Measurements from ENCODE around the gene RGCC. TPM values are rescaled to one million over a fixed set of nuclear protein-coding genes. Genes with fewer than 3 reads are reported as not detected.

The RGCC gene
- total RNA-seq, 1 donor from 2014 or later: 0.77 TPM

- H3K9me3 Mint-ChIP-seq (ENCODE audit: unreplicated experiment): no peaks in the 10 kb centered on the region
- H3K27me3 Mint-ChIP-seq (ENCODE audit: unreplicated experiment): peaks cover 11% of the 10 kb centered on the region
- no peak for DNase-seq (ENCODE audit: low spot score)
- no peaks in the 10 kb centered on the region for H3K4me1 Mint-ChIP-seq (ENCODE audit: unreplicated experiment)
- no peaks in the 10 kb centered on the region for H3K36me3 Mint-ChIP-seq (ENCODE audit: low read depth, unreplicated experiment)
- H3K4me3 Mint-ChIP-seq (ENCODE audit: unreplicated experiment): no peak overlapping the region
- no peak overlapping the region for H3K27ac Mint-ChIP-seq (ENCODE audit: unreplicated experiment)
- no peak for TF ChIP-seq CTCF (IDR thresholded peaks at IDR 0.05; ENCODE audit: unreplicated experiment)
Measured at GRCh38 chr13:41452462-41452861, 4.9 kb upstream of the RGCC start.

DNA sequence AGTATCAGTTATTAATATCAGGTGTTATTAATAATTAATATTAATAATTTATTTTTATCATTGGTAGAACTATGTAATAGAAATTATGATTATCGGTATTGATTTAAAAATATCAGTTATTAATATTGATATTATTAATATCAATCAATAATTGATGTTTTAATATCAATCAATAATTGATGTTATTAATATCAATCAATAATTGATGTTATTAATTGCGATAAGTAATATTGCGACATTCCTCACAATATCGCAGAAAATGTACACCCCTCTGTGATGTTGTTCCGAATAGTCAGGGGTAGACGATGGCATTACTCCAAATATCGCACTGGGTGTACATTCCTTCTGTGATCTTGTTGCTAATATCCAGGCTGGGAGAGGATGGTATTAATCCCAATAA is 3.7 kb upstream of the RGCC start:
- no peaks in the 10 kb centered on the region for H3K9me3 Mint-ChIP-seq (ENCODE audit: unreplicated experiment)
- no peak overlapping the region for H3K27ac Mint-ChIP-seq (ENCODE audit: unreplicated experiment)
- peaks cover 11% of the 10 kb centered on the region for H3K27me3 Mint-ChIP-seq (ENCODE audit: unreplicated experiment)
- H3K36me3 Mint-ChIP-seq (ENCODE audit: low read depth, unreplicated experiment): no peaks in the 10 kb centered on the region
- no peaks in the 10 kb centered on the region for H3K4me1 Mint-ChIP-seq (ENCODE audit: unreplicated experiment)
- TF ChIP-seq CTCF (IDR thresholded peaks at IDR 0.05; ENCODE audit: unreplicated experiment): no peak
- no peak overlapping the region for H3K4me3 Mint-ChIP-seq (ENCODE audit: unreplicated experiment)
- no peak for DNase-seq (ENCODE audit: low spot score)

- H3K36me3 Mint-ChIP-seq (ENCODE audit: low read depth, unreplicated experiment): no peaks in the 10 kb centered on the region
Measured at GRCh38 chr13:41454170-41454569, 3.2 kb upstream of the RGCC start.

DNA sequence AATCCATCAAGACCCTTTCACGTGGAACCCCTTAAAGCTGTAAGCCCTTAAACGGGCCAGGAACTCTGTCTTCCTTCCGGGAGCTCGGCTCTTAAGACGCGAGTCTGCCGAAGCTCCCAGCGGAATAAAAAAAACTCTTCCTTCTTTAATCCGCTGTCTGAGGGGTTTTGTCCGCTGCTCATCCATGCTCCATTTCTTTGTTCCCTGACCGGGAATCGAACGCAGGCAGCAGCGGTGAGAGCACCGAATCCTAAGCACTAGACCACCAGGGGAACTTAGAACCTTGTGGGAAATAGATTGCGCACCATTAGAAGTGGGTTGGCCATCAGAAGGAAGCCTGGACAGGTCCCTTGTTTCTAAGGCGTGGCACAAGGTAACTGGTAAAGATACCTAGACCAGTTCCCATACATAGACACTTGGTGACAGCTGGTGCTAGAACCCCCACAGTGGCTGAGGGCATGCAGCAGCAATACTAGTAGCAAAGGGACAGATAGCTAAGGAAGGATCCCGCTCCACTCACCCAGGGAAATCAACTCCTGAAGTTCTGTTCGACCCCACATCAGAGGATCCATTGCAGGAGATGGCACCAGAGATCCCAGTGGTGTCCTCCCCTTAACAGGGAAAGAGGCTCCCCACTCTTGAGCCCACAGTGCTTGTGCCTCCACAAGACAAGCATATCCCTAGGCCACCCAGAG is 1.5 kb upstream of the RGCC start:
- Mint-ChIP-seq H3K27me3 (ENCODE audit: unreplicated experiment) (peaks cover 11% of the 10 kb centered on the region), H3K27ac (ENCODE audit: unreplicated experiment) (no peak overlapping the region), H3K4me1 (ENCODE audit: unreplicated experiment) (peaks cover 2% of the 10 kb centered on the region), H3K4me3 (ENCODE audit: unreplicated experiment) (peak overlapping the region; percentile 69), H3K36me3 (ENCODE audit: low read depth, unreplicated experiment) (no peaks in the 10 kb centered on the region), H3K9me3 (ENCODE audit: unreplicated experiment) (no peaks in the 10 kb centered on the region)
- DNase-seq (ENCODE audit: low spot score): no peak
- no peak for TF ChIP-seq CTCF (IDR thresholded peaks at IDR 0.05; ENCODE audit: unreplicated experiment)

More at GRCh38 chr13:41454170-41454569, 3.2 kb upstream of the RGCC start:
- TF ChIP-seq CTCF (IDR thresholded peaks at IDR 0.05; ENCODE audit: unreplicated experiment): no peak
- no peak for DNase-seq (ENCODE audit: low spot score)
- no peaks in the 10 kb centered on the region for H3K4me1 Mint-ChIP-seq (ENCODE audit: unreplicated experiment)
- no peak overlapping the region for H3K4me3 Mint-ChIP-seq (ENCODE audit: unreplicated experiment)
- H3K9me3 Mint-ChIP-seq (ENCODE audit: unreplicated experiment): no peaks in the 10 kb centered on the region
- no peak overlapping the region for H3K27ac Mint-ChIP-seq (ENCODE audit: unreplicated experiment)
- peaks cover 11% of the 10 kb centered on the region for H3K27me3 Mint-ChIP-seq (ENCODE audit: unreplicated experiment)

- H3K9me3 Mint-ChIP-seq (ENCODE audit: unreplicated experiment): no peaks in the 10 kb centered on the region
- H3K4me3 Mint-ChIP-seq (ENCODE audit: unreplicated experiment): no peak overlapping the region
- TF ChIP-seq CTCF (IDR thresholded peaks at IDR 0.05; ENCODE audit: unreplicated experiment): no peak
- no peak overlapping the region for H3K27ac Mint-ChIP-seq (ENCODE audit: unreplicated experiment)
- H3K27me3 Mint-ChIP-seq (ENCODE audit: unreplicated experiment): peaks cover 11% of the 10 kb centered on the region
- peaks cover 2% of the 10 kb centered on the region for H3K4me1 Mint-ChIP-seq (ENCODE audit: unreplicated experiment)
- no peak for DNase-seq (ENCODE audit: low spot score)
- H3K36me3 Mint-ChIP-seq (ENCODE audit: low read depth, unreplicated experiment): no peaks in the 10 kb centered on the region
Measured at GRCh38 chr13:41457589-41458186, 338 bp downstream of the RGCC start.

All from endothelial cell (in vitro differentiated cells).